HepG2 (cell line): Measurements from ENCODE around the gene COL27A1. TPM values are rescaled to one million over a fixed set of nuclear protein-coding genes. Genes with fewer than 3 reads are reported as not detected.
A peak's percentile ranks its signal among the peaks of the same experiment; 100 is the strongest.

ENCODE experiments used
- HINFP ChIP-seq: sonication (generic); formaldehyde crosslinking; IDR thresholded peaks from 2 replicates; pipeline ENCODE4 v1.4.0; 2020; ENCODE audit warnings: low read depth, mild to moderate bottlenecking, missing genetic modification reagents
- MYPOP ChIP-seq: sonication (generic); formaldehyde crosslinking; IDR thresholded peaks from 2 replicates; pipeline ENCODE4 v1.8.1; 2023; ENCODE audit warnings: mild to moderate bottlenecking, moderate library complexity, missing genetic modification reagents
- PREB ChIP-seq: sonication (generic); formaldehyde crosslinking; IDR thresholded peaks from 2 replicates; pipeline ENCODE4 v1.4.0; 2020; ENCODE audit warnings: missing genetic modification reagents
- SKI ChIP-seq: fragments of 450-650 bp; IDR thresholded peaks from one replicate; pipeline ENCODE4 v1.6.1; 2018; ENCODE audit warnings: mild to moderate bottlenecking; ENCODE audit not compliant: partially characterized antibody
- SNAPC4 ChIP-seq: sonication (generic); formaldehyde crosslinking; IDR thresholded peaks from 2 replicates; pipeline ENCODE4 v1.4.0; 2020; ENCODE audit warnings: mild to moderate bottlenecking, missing genetic modification reagents
- ZMAT5 ChIP-seq: sonication (generic); formaldehyde crosslinking; IDR thresholded peaks from 2 replicates; pipeline ENCODE4 v1.5.0; 2020; ENCODE audit warnings: mild to moderate bottlenecking, low read depth, missing genetic modification reagents, borderline replicate concordance
- ZNF253 ChIP-seq: sonication (generic); formaldehyde crosslinking; IDR thresholded peaks from 2 replicates; pipeline ENCODE4 v1.8.0; 2022; ENCODE audit warnings: mild to moderate bottlenecking, missing genetic modification reagents, borderline replicate concordance
- ZNF354B ChIP-seq: sonication (generic); formaldehyde crosslinking; IDR thresholded peaks from 2 replicates; pipeline ENCODE4 v1.8.0; 2022; ENCODE audit warnings: mild to moderate bottlenecking, missing genetic modification reagents
- ZNF710 ChIP-seq: sonication (generic); formaldehyde crosslinking; IDR thresholded peaks from 2 replicates; pipeline ENCODE4 v1.5.0; 2020; ENCODE audit warnings: mild to moderate bottlenecking, missing genetic modification reagents, borderline replicate concordance
- ZNF747 ChIP-seq: sonication (generic); formaldehyde crosslinking; IDR thresholded peaks from 2 replicates; pipeline ENCODE4 v1.8.1; 2023; ENCODE audit warnings: missing genetic modification reagents, mild to moderate bottlenecking, borderline replicate concordance
- ZXDC ChIP-seq: sonication (generic); formaldehyde crosslinking; IDR thresholded peaks from 2 replicates; pipeline ENCODE4 v1.5.0; 2020; ENCODE audit warnings: mild to moderate bottlenecking, missing genetic modification reagents
- ZZZ3 ChIP-seq: sonication (generic); formaldehyde crosslinking; IDR thresholded peaks from 2 replicates; pipeline ENCODE4 v1.4.0; 2020; ENCODE audit warnings: missing genetic modification reagents, mild to moderate bottlenecking, borderline replicate concordance
- polyA plus RNA-seq, 8 experiments: library from polyadenylated mRNA; depleted of rRNA in 3 of 8; stranded (reverse) in 7 of 8; unstranded in 1 of 8; fragments of >200 nt; fragmentation: Illumina TruSeq in 4 of 8; extraction: Trizol in 4 of 8; gene quantifications; 2 replicates each; pipeline versions ENCODE4 v1.2.1 to v1.2.3, GENCODE V29; 2011 to 2016; ENCODE audit warnings: low read depth in 4 of 8, missing spikeins in 1 of 8, mixed read lengths in 1 of 8; ENCODE audit not compliant: insufficient read depth in 1 of 8
- total RNA-seq, 5 experiments: library from RNA; depleted of rRNA; stranded (reverse); fragments of >200 nt; fragmentation: Illumina TruSeq; extraction: Trizol; gene quantifications; 2 replicates each; pipeline ENCODE4 v1.2.3, GENCODE V29; 2016; ENCODE audit warnings: low read depth in 1 of 5

COL27A1 gene
- total and polyA plus RNA-seq, 2 of the 13 experiments (the other 11 are each of a cell fraction or from before 2014, with no cell fraction given) = 71.3 to 89.1 TPM

GRCh38 chr9:114117996-114118830, 37.1 kb upstream of the COL27A1 start (continued):
- TF ChIP-seq ZNF710 (CRISPR knock-in tag) = peak; percentile 66; the same call in 1 of the 2 replicates
- peak; percentile 88 for TF ChIP-seq SKI
- TF ChIP-seq ZNF253 (CRISPR knock-in tag) = 0 out of 2 replicates have a peak, but pooled peaks have one; percentile 47
- TF ChIP-seq MYPOP (CRISPR knock-in tag) = peak; percentile 78; the same call in 1 of the 2 replicates
- no peak; the same call in 1 of the 2 replicates for TF ChIP-seq SNAPC4 (CRISPR knock-in tag)
- peak; percentile 51; the same call in 1 of the 2 replicates for TF ChIP-seq HINFP (CRISPR knock-in tag)
- TF ChIP-seq ZNF747 = peak; percentile 74; the same call in 1 of the 2 replicates
- TF ChIP-seq PREB (CRISPR knock-in tag) = no peak
- TF ChIP-seq ZNF354B (CRISPR knock-in tag) = no peak
- TF ChIP-seq ZZZ3 (CRISPR knock-in tag) = no peak
- no peak for TF ChIP-seq ZMAT5 (CRISPR knock-in tag)
- peak; percentile 55; the same call in 1 of the 2 replicates for TF ChIP-seq ZXDC
